GM21390 (cell line): ENCODE measurements around the gene BCAS4.

Source experiments
- ATAC-seq: cut with Tn5 transposase; IDR thresholded peaks from one replicate; pipeline ENCODE4 v1.9.1; 2021; ENCODE audit not compliant: unreplicated experiment

BCAS4 gene

GRCh38 chr20:50821257-50821921, 26.5 kb downstream of the BCAS4 start:
- no peak for ATAC-seq

- no peak for ATAC-seq
Observed at GRCh38 chr20:50821994-50822393, 27.1 kb downstream of the BCAS4 start.

- no peak for ATAC-seq
Observed at GRCh38 chr20:50823319-50823718, 28.5 kb downstream of the BCAS4 start.

GRCh38 chr20:50824137-50824536, 29.3 kb downstream of the BCAS4 start:
- ATAC-seq, result no peak

- no peak for ATAC-seq
Observed at GRCh38 chr20:50826121-50826520, 31.3 kb downstream of the BCAS4 start.

GRCh38 chr20:50828363-50829136, 33.7 kb downstream of the BCAS4 start:
- no peak for ATAC-seq

GRCh38 chr20:50831622-50832021, 36.8 kb downstream of the BCAS4 start:
- ATAC-seq, result no peak

GRCh38 chr20:50834599-50835005, 39.7 kb downstream of the BCAS4 start:
- ATAC-seq, result no peak

- peak; percentile 90 for ATAC-seq
Observed at GRCh38 chr20:50837532-50838321, 42.9 kb downstream of the BCAS4 start.

- ATAC-seq, result no peak
Observed at GRCh38 chr20:50838322-50838625, 43.4 kb downstream of the BCAS4 start.

- no peak for ATAC-seq
Observed at GRCh38 chr20:50838707-50839385, 44.0 kb downstream of the BCAS4 start.

GRCh38 chr20:50842821-50843220, 48.0 kb downstream of the BCAS4 start:
- ATAC-seq, result no peak

GRCh38 chr20:50843331-50844276, 48.7 kb downstream of the BCAS4 start:
- peak; percentile 33 for ATAC-seq

GRCh38 chr20:50844430-50845100, 49.7 kb downstream of the BCAS4 start:
- ATAC-seq, result peak; percentile 88

GRCh38 chr20:50845566-50846215, 50.8 kb downstream of the BCAS4 start:
- no peak for ATAC-seq

- ATAC-seq, result no peak
Observed at GRCh38 chr20:50848341-50848808, 53.5 kb downstream of the BCAS4 start.

GRCh38 chr20:50848846-50849673, 54.2 kb downstream of the BCAS4 start:
- ATAC-seq, result no peak

GRCh38 chr20:50850721-50851286, 55.9 kb downstream of the BCAS4 start:
- ATAC-seq, result no peak
